Thyroid gland (tissue), 4 donors: Measurements from ENCODE around the gene FTH1. TPM values are rescaled to one million over a fixed set of nuclear protein-coding genes. Genes with fewer than 3 reads are reported as not detected.

Experiments used
- DNase-seq, 2 donors: peaks; one replicate each; pipeline ENCODE4 v3.0.0-alpha.2; 2019
- H3K27ac ChIP-seq, 3 donors: fragments of 200-600 bp; sonication (generic); 1 replicate in 2 of 3; 2 replicates in 1 of 3; pipeline ENCODE4 v1.5.1; 2016 to 2019; ENCODE audit warnings: mild to moderate bottlenecking in 1 of 3, moderate library complexity in 1 of 3
- H3K27me3 ChIP-seq: fragments of 200-600 bp; sonication (generic); one replicate; pipeline ENCODE4 v1.5.1; 2019
- H3K36me3 ChIP-seq, 2 donors: fragments of 200-600 bp; sonication (generic); one replicate each; pipeline ENCODE4 v1.5.1; 2016 to 2019
- H3K4me1 ChIP-seq, 2 donors: fragments of 200-600 bp; sonication (generic); one replicate each; pipeline ENCODE4 v1.5.1; 2017 to 2019
- H3K4me3 ChIP-seq, 3 donors: fragments of 200-600 bp; sonication (generic); replicated peaks in 1 of 3; 1 replicate in 2 of 3; 2 replicates in 1 of 3; pipeline ENCODE4 v1.5.1; 2016; ENCODE audit warnings: mild to moderate bottlenecking in 1 of 3
- H3K9me3 ChIP-seq: fragments of 200-600 bp; sonication (generic); one replicate; pipeline ENCODE4 v1.5.1; 2017
- POLR2A ChIP-seq, 2 donors: fragments of 450-650 bp; IDR thresholded peaks; one replicate each; pipeline ENCODE4 v1.6.1; 2017; ENCODE audit warnings: antibody characterized with exemption in 2 of 2, mild to moderate bottlenecking in 2 of 2, moderate library complexity in 1 of 2
- WGBS, 2 donors: methylation state at CpG; one replicate each; pipeline ENCODE4 v1.1.5; 2017; 5-methylcytosine and 5-hydroxymethylcytosine counted together
- intact Hi-C: fragments of 100-400 bp; cut with DNase I; formaldehyde crosslinking; loops from one replicate; pipeline ENCODE4 v1.15.1; 2023
- total RNA-seq, 4 donors: library from RNA; depleted of rRNA; stranded (reverse); fragments of >200 nt; gene quantifications; one replicate each; pipeline ENCODE4 v1.2.3, GENCODE V29; 2016
- TF ChIP-seq, protein P1 (sequence below), 6 experiments: fragments of 200-600 bp in 3 of 6; fragments of 450-650 bp in 3 of 6; sonication (generic) in 3 of 6; IDR thresholded peaks; one replicate each; pipeline ENCODE4 v1.5.1; 2016 to 2019; ENCODE audit warnings: antibody characterized with exemption in 6 of 6, mild to moderate bottlenecking in 2 of 6, inconsistent platforms in 1 of 6, moderate library complexity in 1 of 6

FTH1 gene
- total RNA-seq, 4 donors from 2014 or later = 2,377 to 4,120 (median 2,918) TPM

DNA sequence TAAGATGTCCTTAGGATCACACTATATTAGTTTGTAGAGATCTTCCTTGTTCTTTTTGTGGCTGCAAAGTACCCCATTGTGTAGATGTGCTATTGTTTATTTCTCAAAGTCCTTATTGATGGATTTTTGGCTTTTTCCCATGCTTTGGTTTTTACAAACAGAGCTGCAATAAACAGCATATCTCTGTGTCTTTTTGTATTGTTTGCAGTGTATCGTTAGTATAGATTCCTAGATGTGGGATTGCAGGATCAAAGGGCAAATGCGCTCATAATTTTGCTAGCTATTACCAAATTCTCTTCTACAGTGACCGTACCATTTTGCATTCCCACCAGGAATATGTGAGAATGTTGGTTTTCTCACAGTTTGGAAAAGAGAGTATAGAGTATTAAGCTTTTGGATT lies 27.5 kb upstream of the FTH1 start:
- Histone ChIP-seq H3K27ac (no peak overlapping the region), H3K4me3 (no peak overlapping the region), H3K36me3 (no peaks in the 10 kb centered on the region), H3K9me3 (no peaks in the 10 kb centered on the region), H3K4me1 (no peaks in the 10 kb centered on the region), H3K27me3 (no peaks in the 10 kb centered on the region)
- no peak for DNase-seq
- intact Hi-C loops = no loop called here
- WGBS, 2 donors = 91 to 92% methylated on average over 3 of the region's 3 CpGs
- no peak for TF ChIP-seq POLR2A (IDR thresholded peaks at IDR 0.05)
- TF ChIP-seq, protein P1, sequence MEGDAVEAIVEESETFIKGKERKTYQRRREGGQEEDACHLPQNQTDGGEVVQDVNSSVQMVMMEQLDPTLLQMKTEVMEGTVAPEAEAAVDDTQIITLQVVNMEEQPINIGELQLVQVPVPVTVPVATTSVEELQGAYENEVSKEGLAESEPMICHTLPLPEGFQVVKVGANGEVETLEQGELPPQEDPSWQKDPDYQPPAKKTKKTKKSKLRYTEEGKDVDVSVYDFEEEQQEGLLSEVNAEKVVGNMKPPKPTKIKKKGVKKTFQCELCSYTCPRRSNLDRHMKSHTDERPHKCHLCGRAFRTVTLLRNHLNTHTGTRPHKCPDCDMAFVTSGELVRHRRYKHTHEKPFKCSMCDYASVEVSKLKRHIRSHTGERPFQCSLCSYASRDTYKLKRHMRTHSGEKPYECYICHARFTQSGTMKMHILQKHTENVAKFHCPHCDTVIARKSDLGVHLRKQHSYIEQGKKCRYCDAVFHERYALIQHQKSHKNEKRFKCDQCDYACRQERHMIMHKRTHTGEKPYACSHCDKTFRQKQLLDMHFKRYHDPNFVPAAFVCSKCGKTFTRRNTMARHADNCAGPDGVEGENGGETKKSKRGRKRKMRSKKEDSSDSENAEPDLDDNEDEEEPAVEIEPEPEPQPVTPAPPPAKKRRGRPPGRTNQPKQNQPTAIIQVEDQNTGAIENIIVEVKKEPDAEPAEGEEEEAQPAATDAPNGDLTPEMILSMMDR (IDR thresholded peaks at IDR 0.05) = no peak

DNA sequence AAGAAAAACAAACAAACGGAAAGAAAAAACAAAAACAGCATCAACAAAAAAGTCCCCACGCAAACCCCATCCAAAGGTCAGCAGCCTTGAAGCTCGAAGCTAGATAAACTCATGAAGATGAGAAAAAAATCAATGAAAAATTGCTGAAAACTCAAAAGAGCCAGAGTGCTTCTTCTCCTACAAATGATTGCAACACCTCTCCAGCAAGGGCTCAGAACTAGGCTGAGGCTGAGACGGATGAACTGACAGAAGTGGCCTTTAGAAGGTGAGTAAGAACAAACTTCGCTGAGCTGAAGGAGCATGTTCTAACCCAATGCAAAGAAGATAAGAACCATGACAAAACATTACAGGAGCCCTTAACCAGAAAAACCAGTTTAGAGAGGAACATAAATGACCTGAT lies 18.4 kb upstream of the FTH1 start:
- peak; percentile 73 to 77 for DNase-seq
- Histone ChIP-seq H3K27me3 (no peaks in the 10 kb centered on the region), H3K4me3 (no peak overlapping the region), H3K27ac (peak overlapping the region in 2 of 3 donors; percentile 4 to 31), H3K9me3 (no peaks in the 10 kb centered on the region), H3K36me3 (no peaks in the 10 kb centered on the region), H3K4me1 (peaks cover 9 to 15% of the 10 kb centered on the region in 2 donors)
- WGBS, 2 donors = 29 to 43% methylated on average over 5 of the region's 5 CpGs
- intact Hi-C loops = no loop called here
- TF ChIP-seq POLR2A (IDR thresholded peaks at IDR 0.05) = peak in 1 of 2 donors; percentile 24
- TF ChIP-seq, protein P1 (IDR thresholded peaks at IDR 0.05) = no peak

DNA sequence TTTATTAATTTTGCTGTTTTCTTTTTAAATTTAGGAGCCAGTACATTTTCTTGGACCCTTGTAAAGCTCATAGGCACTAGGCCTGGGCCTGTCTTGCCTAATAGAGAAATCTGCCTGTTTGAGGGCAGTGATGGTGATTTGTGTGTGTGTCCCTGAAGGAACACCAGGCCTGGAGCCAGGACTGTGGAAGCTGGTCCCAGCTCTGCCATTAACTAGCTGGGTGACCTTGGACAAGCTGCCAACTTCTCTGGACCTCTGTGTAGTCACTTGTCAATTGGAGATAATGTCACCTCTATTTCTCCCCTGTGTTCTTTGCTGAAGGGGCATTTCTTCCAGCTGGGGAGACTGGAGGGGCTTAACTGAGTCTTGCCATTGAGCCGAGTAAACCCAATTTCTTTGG lies 16.0 kb upstream of the FTH1 start:
- Histone ChIP-seq H3K4me3 (no peak overlapping the region), H3K27ac (no peak overlapping the region), H3K27me3 (no peaks in the 10 kb centered on the region), H3K36me3 (no peaks in the 10 kb centered on the region), H3K4me1 (peaks cover 17 to 24% of the 10 kb centered on the region in 2 donors), H3K9me3 (no peaks in the 10 kb centered on the region)
- no peak for DNase-seq
- intact Hi-C loops = no loop called here
- WGBS, 2 donors = 100% methylated on average over 1 of the region's 1 CpG
- TF ChIP-seq, protein P1 (IDR thresholded peaks at IDR 0.05) = no peak
- TF ChIP-seq POLR2A (IDR thresholded peaks at IDR 0.05) = no peak

DNA sequence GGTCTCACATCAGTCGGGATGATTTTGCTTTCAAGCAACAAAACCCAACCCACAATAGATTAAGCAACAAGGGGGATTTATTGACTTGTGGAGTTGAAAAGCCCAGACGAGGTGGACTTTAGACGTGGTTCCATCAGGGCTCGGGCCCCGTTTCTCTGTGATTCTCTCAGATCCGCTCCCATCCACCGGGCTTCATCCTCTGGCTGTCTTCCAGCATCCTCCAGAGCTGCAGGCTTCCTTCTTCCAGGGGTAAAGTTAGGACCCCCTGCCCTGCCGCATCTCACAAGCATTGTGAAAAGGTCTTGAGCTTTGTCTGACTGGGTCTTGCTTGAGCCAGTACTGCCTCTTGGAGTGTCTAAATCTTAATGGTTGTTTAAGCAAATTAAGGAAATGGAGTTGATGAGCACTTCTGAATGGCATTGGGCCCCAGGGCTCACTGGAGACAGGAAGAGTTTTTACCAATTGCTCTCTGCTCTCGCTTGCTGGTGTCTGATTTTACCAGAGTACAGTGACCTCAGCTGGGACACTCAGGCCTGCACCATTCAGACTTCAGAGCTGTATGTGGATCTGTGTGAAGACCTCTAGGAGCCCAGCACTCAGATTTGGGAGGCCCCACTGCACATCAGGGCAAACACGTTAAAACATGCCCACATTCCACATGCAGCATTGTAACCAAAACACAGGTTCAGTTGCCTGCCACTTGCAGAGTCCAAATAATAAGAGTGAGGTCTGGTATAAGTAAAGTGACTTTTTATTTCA lies 13.5 kb upstream of the FTH1 start:
- no peaks in the 10 kb centered on the region for H3K36me3 ChIP-seq
- H3K9me3 ChIP-seq = no peaks in the 10 kb centered on the region
- no peak for DNase-seq
- 86 to 89% methylated on average over 10 of the region's 10 CpGs for WGBS, 2 donors
- H3K27ac ChIP-seq = peak overlapping the region in 1 of 3 donors; percentile 19
- intact Hi-C loops = no loop called here
- H3K4me3 ChIP-seq = no peak overlapping the region
- TF ChIP-seq POLR2A (IDR thresholded peaks at IDR 0.05) = no peak
- TF ChIP-seq, protein P1 (IDR thresholded peaks at IDR 0.05) = no peak
- peaks cover 37 to 40% of the 10 kb centered on the region in 2 donors for H3K4me1 ChIP-seq
- no peaks in the 10 kb centered on the region for H3K27me3 ChIP-seq
